WTC11 (cell line): Measurements from ENCODE around the gene ZNF740. TPM values are rescaled to one million over a fixed set of nuclear protein-coding genes. Genes with fewer than 3 reads are reported as not detected.

Experiments used
- ATAC-seq: fragments of 200-7000 bp; cut with Tn5 transposase; 2 replicates; pipeline ENCODE4 v1.10.0; 2021; ENCODE audit warnings: mild to moderate bottlenecking, moderate library complexity
- CTCF ChIA-PET: fragments of 300-600 bp; sonication (Branson Sonifier 250); formaldehyde crosslinking; loops from one replicate; lab custom pipeline; 2021; ENCODE audit warnings: antibody characterized with exemption; lab: Charles Lee
- POLR2A ChIA-PET: fragments of 350-600 bp; sonication (Branson Sonifier 250); formaldehyde crosslinking; loops from one replicate; lab custom pipeline; 2021; ENCODE audit warnings: antibody characterized with exemption; lab: Charles Lee
- DNase-seq: peaks from one replicate; pipeline ENCODE4 v3.0.0; 2021; ENCODE audit warnings: low spot score
- H3K27ac Mint-ChIP-seq: 2 replicates; pipeline ENCODE4 v1.8.0; 2021; ENCODE audit warnings: mixed read lengths
- H3K27me3 Mint-ChIP-seq: 2 replicates; pipeline ENCODE4 v1.8.0; 2021; ENCODE audit warnings: low read depth, mild to moderate bottlenecking, moderate library complexity, mixed read lengths
- H3K36me3 Mint-ChIP-seq: 2 replicates; pipeline ENCODE4 v1.8.0; 2021; ENCODE audit warnings: mixed read lengths
- H3K4me1 Mint-ChIP-seq: 2 replicates; pipeline ENCODE4 v1.8.0; 2022; ENCODE audit warnings: mixed read lengths
- H3K4me3 Mint-ChIP-seq: 2 replicates; pipeline ENCODE4 v1.8.0; 2021; ENCODE audit warnings: mild to moderate bottlenecking, moderate library complexity, mixed read lengths
- H3K9me3 Mint-ChIP-seq: 2 replicates; pipeline ENCODE4 v1.8.0; 2021; ENCODE audit warnings: mixed read lengths
- AFF4 ChIP-seq: sonication (generic); formaldehyde crosslinking; IDR thresholded peaks from 2 replicates; pipeline ENCODE4 v1.8.1; 2023; ENCODE audit warnings: mild to moderate bottlenecking, missing genetic modification reagents, borderline replicate concordance
- CREM ChIP-seq: sonication (generic); formaldehyde crosslinking; IDR thresholded peaks from 2 replicates; pipeline ENCODE4 v1.8.1; 2022; ENCODE audit warnings: mild to moderate bottlenecking, missing genetic modification reagents, moderate library complexity
- E2F4 ChIP-seq: sonication (generic); formaldehyde crosslinking; IDR thresholded peaks from 2 replicates; pipeline ENCODE4 v1.8.1; 2022; ENCODE audit warnings: low read depth, mild to moderate bottlenecking, moderate library complexity, missing genetic modification reagents, borderline replicate concordance
- ELF4 ChIP-seq: sonication (generic); formaldehyde crosslinking; IDR thresholded peaks from 2 replicates; pipeline ENCODE4 v1.8.1; 2022; ENCODE audit warnings: low read depth, mild to moderate bottlenecking, moderate library complexity, missing genetic modification reagents
- ETV6 ChIP-seq: sonication (generic); formaldehyde crosslinking; IDR thresholded peaks from 2 replicates; pipeline ENCODE4 v1.8.1; 2022; ENCODE audit warnings: mild to moderate bottlenecking, missing genetic modification reagents
- FOXP4 ChIP-seq: sonication (generic); formaldehyde crosslinking; IDR thresholded peaks from 2 replicates; pipeline ENCODE4 v1.8.0; 2022; ENCODE audit warnings: mild to moderate bottlenecking, missing genetic modification reagents
- HMGXB4 ChIP-seq: sonication (generic); formaldehyde crosslinking; IDR thresholded peaks from 2 replicates; pipeline ENCODE4 v1.8.1; 2023; ENCODE audit warnings: mild to moderate bottlenecking, moderate library complexity, missing genetic modification reagents
- IRF2 ChIP-seq: sonication (generic); formaldehyde crosslinking; IDR thresholded peaks from 2 replicates; pipeline ENCODE4 v1.8.0; 2022; ENCODE audit warnings: low read depth, missing genetic modification reagents, borderline replicate concordance
- MLX ChIP-seq: sonication (generic); formaldehyde crosslinking; IDR thresholded peaks from 2 replicates; pipeline ENCODE4 v1.8.1; 2023; ENCODE audit warnings: mild to moderate bottlenecking, missing genetic modification reagents, moderate library complexity
- NR1H2 ChIP-seq: sonication (generic); formaldehyde crosslinking; IDR thresholded peaks from 2 replicates; pipeline ENCODE4 v1.9.0; 2021; ENCODE audit warnings: mild to moderate bottlenecking, moderate library complexity, missing genetic modification reagents
- NR2C2 ChIP-seq: sonication (generic); formaldehyde crosslinking; IDR thresholded peaks from 2 replicates; pipeline ENCODE4 v1.8.0; 2022; ENCODE audit warnings: mild to moderate bottlenecking, missing genetic modification reagents
- PRRX2 ChIP-seq: fragments of 250-450 bp; sonication (Bioruptor Pico); IDR thresholded peaks from 2 replicates; pipeline ENCODE4 v1.8.0; 2021; ENCODE audit warnings: mild to moderate bottlenecking
- STAT6 ChIP-seq: sonication (generic); formaldehyde crosslinking; conservative IDR thresholded peaks from 2 replicates; pipeline ENCODE4 v1.8.1; 2023; ENCODE audit warnings: mild to moderate bottlenecking, low read depth, missing genetic modification reagents, moderate library complexity
- TP53 ChIP-seq: sonication (generic); formaldehyde crosslinking; IDR thresholded peaks from 2 replicates; pipeline ENCODE4 v1.8.1; 2023; ENCODE audit warnings: mild to moderate bottlenecking, missing genetic modification reagents
- ZBTB21 ChIP-seq: sonication (generic); formaldehyde crosslinking; IDR thresholded peaks from 2 replicates; pipeline ENCODE4 v1.8.1; 2023; ENCODE audit warnings: mild to moderate bottlenecking, missing genetic modification reagents, borderline replicate concordance
- ZNF121 ChIP-seq: sonication (generic); formaldehyde crosslinking; IDR thresholded peaks from 2 replicates; pipeline ENCODE4 v1.8.0; 2023; ENCODE audit warnings: missing genetic modification reagents
- ZNF263 ChIP-seq: sonication (generic); formaldehyde crosslinking; IDR thresholded peaks from 2 replicates; pipeline ENCODE4 v1.8.1; 2022; ENCODE audit warnings: low read depth, mild to moderate bottlenecking, moderate library complexity, missing genetic modification reagents
- ZSCAN18 ChIP-seq: fragments of 250-450 bp; sonication (Bioruptor Pico); IDR thresholded peaks from 2 replicates; pipeline ENCODE4 v2.1.2; 2022; ENCODE audit warnings: mild to moderate bottlenecking, moderate library complexity
- total RNA-seq: library from RNA; stranded (reverse); gene quantifications from 3 replicates; pipeline ENCODE4 v1.2.3, GENCODE V29; 2021

ZNF740 gene
- total RNA-seq, 1 experiment from 2014 or later: 26.6 TPM

GRCh38 chr12:53180931-53181645 lies 566 bp downstream of the ZNF740 start (continued):
- TF ChIP-seq HMGXB4 (0 out of 2 replicates have a peak, but pooled peaks have one; percentile 37), TP53 (CRISPR knock-in tag) (0 out of 2 replicates have a peak, but pooled peaks have one; percentile 8)

- peak overlapping the region; percentile 91 for H3K4me3 Mint-ChIP-seq
- no peak for TF ChIP-seq PRRX2 (CRISPR knock-in tag)
- no peak for TF ChIP-seq ETV6 (CRISPR knock-in tag)
- TF ChIP-seq ZNF263 (CRISPR knock-in tag): no peak
- no peak for TF ChIP-seq NR1H2 (CRISPR knock-in tag)
- TF ChIP-seq MLX (CRISPR knock-in tag): no peak
- no peak for TF ChIP-seq STAT6
- no peak for TF ChIP-seq AFF4 (CRISPR knock-in tag)
- no peak for TF ChIP-seq CREM (CRISPR knock-in tag)
- no peak for TF ChIP-seq ZNF121 (CRISPR knock-in tag)
- no peak for TF ChIP-seq ELF4 (CRISPR knock-in tag)
- TF ChIP-seq FOXP4 (CRISPR knock-in tag): no peak
- TF ChIP-seq ZSCAN18 (CRISPR knock-in tag): no peak
- TF ChIP-seq E2F4 (CRISPR knock-in tag): no peak
- no peak for TF ChIP-seq ZBTB21
- no peak for TF ChIP-seq IRF2 (CRISPR knock-in tag)
- no peak for TF ChIP-seq TP53 (CRISPR knock-in tag)
- no peak for TF ChIP-seq NR2C2 (CRISPR knock-in tag)
- no peaks in the 10 kb centered on the region for H3K9me3 Mint-ChIP-seq
- no peak for DNase-seq
- ATAC-seq: no peak
- POLR2A ChIA-PET: no interaction called here
- peaks cover 33% of the 10 kb centered on the region for H3K27me3 Mint-ChIP-seq
- H3K4me1 Mint-ChIP-seq: peaks cover 18% of the 10 kb centered on the region
- no peak overlapping the region for H3K27ac Mint-ChIP-seq
- peaks cover 41% of the 10 kb centered on the region for H3K36me3 Mint-ChIP-seq
- CTCF ChIA-PET: interaction anchor here (0.9 to 3.4 kb wide), 9 partner anchors 8 to 140 kb away, joined by 3 to 37 read pairs (median 11); partner anchors contain the start of gene AAAS
Measured at GRCh38 chr12:53181935-53182334, 1.4 kb downstream of the ZNF740 start.
